IPS-15b (cell line): Measurements from ENCODE around the gene ADPRHL1.
"Not testable (repeated sequence)": the region's sequence is repeated elsewhere in the genome, so short reads cannot be mapped to it uniquely, and the experiment has no call there.

Experiments used
- H3K27me3 ChIP-seq: one replicate; pipeline ENCODE4 v1.6.1; 2013; ENCODE audit warnings: low read length; ENCODE audit not compliant: control insufficient read depth, insufficient read depth
- H3K36me3 ChIP-seq: one replicate; pipeline ENCODE4 v1.6.1; 2013; ENCODE audit warnings: low read length; ENCODE audit not compliant: control insufficient read depth, insufficient read depth
- H3K4me1 ChIP-seq: one replicate; pipeline ENCODE4 v1.6.1; 2013; ENCODE audit warnings: mild to moderate bottlenecking, low read length; ENCODE audit not compliant: control insufficient read depth, insufficient read depth
- H3K4me3 ChIP-seq: one replicate; pipeline ENCODE4 v1.5.1; 2013; ENCODE audit warnings: low read depth, low read length
- H3K9ac ChIP-seq: one replicate; pipeline ENCODE4 v1.6.1; 2013; ENCODE audit warnings: low read depth, mild to moderate bottlenecking, low read length
- H3K9me3 ChIP-seq: one replicate; pipeline ENCODE4 v1.6.1; 2013; ENCODE audit warnings: mild to moderate bottlenecking, low read length; ENCODE audit not compliant: control insufficient read depth, insufficient read depth

The ADPRHL1 gene

DNA sequence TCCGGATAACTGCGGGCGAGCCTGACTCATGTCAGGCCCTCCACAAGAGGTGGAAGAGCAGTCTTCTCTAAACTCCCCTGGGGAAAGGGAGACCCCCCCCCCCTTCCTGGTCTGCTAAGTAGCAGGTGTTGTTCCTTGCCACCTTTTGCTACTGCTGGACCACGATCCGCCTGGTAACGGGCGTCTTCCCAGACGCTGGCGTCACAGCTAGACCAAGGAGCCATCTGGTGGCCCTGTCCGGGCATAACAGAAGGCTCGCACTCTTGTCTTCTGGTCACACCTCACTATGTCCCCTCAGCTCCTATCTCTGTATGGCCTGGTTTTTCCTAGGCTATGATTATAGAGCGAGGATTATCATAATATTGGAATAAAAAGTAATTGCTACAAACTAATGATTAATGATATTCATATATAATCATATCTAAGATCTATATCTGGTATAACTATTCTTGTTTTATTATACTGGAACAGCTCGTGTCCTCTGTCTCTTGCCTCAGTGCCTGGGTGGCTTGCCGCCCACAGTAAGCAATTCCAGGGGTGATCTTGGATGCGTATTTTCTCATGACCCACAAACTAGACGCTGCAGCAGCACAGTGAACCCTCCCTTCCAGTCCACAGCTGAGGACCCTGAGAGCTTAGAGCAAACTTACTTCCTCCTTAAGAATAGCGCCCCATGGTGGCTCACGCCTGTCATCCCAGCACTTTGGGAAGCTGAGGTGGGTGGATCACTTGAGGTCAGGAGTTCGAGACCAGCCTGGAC lies 2.2 kb downstream of the ADPRHL1 start:
- H3K27me3 ChIP-seq, H3K9me3 ChIP-seq, H3K9ac ChIP-seq, H3K4me1 ChIP-seq, H3K4me3 ChIP-seq: not testable (repeated sequence)
- peaks cover 14% of the 10 kb centered on the region for H3K36me3 ChIP-seq

DNA sequence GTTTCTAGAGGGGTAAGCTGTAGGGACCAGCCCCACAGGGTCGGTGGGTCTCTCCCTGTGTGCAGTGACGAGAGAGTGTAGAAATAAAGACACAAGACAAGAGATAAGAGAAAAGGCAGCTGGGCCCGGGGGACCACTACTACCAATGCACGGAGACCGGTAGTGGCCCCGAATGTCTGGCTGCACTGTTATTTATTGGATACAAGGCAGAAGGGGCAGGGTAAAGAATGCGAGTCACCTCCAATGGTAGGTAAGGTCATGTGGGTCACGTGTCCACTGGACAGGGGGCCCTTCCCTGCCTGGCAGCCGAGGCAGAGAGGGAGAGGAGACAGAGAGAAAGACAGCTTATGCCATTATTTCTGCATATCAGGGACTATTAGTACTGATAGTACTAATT lies 2.9 kb downstream of the ADPRHL1 start:
- H3K4me3 ChIP-seq, H3K9ac ChIP-seq, H3K27me3 ChIP-seq, H3K4me1 ChIP-seq, H3K9me3 ChIP-seq: not testable (repeated sequence)
- peaks cover 12% of the 10 kb centered on the region for H3K36me3 ChIP-seq

DNA sequence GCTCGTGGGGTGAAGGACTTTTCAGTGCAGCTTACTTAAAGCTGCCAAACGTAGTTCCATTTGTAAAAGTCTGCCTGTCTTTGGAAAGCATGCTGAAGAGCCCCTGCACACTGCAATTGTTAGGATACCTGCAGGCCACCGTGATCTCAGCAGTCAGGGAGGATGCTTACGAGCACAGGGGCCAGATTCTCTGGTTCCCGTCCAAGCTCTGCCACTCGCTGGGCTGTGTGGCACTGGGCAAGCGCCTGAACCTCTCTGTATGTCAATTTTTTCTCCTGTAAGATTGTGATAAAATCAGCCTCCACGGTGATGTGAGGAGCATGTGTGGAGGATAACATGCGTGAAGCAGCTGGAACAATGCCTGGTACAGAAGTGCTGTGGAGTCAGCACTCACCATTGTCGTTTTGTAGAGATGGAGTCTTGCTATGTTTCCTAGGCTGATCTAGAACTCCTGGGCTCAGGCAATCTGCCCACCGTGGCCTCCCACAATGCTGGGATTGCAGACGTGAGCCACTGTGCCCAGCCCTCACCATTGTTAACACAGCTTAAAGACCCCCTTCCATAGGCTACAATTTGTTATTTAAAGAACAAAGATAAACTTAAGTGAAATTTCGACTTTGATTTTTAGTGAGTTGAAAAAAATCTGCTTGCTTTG lies 3.5 kb downstream of the ADPRHL1 start:
- H3K9ac ChIP-seq: no peak overlapping the region

DNA sequence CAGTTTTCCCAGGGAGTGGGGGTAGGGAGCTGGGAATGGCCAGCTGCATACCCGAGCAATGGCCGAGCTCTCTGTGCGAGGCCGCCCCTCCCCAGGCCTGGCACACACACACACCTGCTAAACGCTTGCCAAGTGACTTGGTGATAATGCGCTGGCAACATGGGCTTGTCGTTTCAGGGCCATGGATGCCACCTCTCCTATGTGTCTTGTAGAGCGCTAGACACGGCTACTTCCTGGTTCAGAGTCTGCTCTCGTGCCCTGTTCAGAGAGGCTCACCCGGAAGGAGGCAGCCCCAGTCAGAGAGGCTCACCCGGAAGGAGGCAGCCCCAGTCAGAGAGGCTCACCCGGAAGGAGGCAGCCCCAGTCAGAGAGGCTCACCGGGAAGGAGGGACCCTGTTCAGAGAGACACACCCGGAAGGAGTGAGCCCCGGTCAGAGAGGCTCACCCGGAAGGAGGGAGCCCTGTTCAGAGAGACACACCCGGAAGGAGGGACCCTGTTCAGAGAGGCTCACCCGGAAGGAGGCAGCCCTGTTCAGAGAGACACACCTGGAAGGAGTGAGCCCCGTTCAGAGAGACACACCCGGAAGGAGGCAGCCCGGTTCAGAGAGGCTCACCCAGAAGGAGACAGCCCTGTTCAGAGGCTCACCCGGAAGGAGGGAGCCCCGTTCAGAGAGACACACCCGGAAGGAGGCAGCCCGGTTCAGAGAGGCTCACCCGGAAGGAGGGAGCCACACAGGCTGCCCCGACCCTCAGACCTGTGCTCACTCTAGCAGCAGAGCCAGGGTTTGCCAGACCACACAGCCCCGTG lies 4.2 kb downstream of the ADPRHL1 start:
- no peaks in the 10 kb centered on the region for H3K9me3 ChIP-seq
- peaks cover 2% of the 10 kb centered on the region for H3K4me1 ChIP-seq
- H3K9ac ChIP-seq: no peak overlapping the region
- H3K4me3 ChIP-seq: no peak overlapping the region
- H3K36me3 ChIP-seq: peaks cover 7% of the 10 kb centered on the region
- H3K27me3 ChIP-seq: no peaks in the 10 kb centered on the region

More for the DNA sequence above, 3.5 kb downstream of the ADPRHL1 start:
- Histone ChIP-seq H3K36me3 (peaks cover 7% of the 10 kb centered on the region), H3K9me3 (no peaks in the 10 kb centered on the region), H3K4me3 (no peak overlapping the region), H3K27me3 (no peaks in the 10 kb centered on the region), H3K4me1 (peaks cover 2% of the 10 kb centered on the region)

DNA sequence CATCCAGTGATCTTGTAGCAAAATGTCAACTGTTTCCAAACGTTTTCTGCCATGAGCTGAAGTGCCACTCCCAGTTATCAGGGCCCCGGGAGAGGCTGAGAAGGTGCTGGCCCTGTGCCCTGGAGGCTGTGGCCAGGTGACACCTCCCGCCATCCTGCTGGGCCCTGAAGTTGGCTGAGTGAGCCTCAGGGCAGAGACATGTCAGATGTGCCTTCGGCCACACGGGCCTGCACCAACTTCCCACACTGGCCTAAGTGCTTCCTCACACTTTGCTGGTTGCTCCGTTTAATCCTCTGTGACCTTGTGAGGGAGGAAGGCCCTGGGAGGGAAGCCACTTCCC lies 4.8 kb downstream of the ADPRHL1 start:
- Histone ChIP-seq H3K4me1 (peaks cover 2% of the 10 kb centered on the region), H3K4me3 (no peak overlapping the region), H3K9me3 (no peaks in the 10 kb centered on the region), H3K9ac (no peak overlapping the region), H3K27me3 (no peaks in the 10 kb centered on the region), H3K36me3 (peaks cover 7% of the 10 kb centered on the region)

DNA sequence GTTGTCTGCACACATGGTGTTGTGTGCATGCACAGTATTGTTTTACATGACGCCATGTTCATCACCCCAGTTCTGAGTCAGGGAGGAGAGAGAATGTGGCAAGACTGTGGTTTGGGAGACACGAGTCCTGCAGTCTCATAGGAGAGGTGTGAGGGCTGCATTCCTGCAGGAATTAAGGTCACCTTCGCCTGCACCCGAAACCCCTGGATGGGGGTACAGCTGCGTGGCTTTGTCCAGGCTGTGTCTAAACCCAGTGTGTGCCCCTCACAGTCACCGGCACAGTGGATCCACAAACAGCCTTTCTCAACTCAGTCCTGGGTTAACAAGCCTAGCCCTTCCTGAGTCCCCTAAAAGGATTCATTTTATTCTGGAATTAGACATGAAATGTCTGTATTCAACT lies 5.7 kb downstream of the ADPRHL1 start:
- Histone ChIP-seq H3K36me3 (peaks cover 2% of the 10 kb centered on the region), H3K27me3 (no peaks in the 10 kb centered on the region), H3K4me1 (peaks cover 2% of the 10 kb centered on the region), H3K4me3 (no peak overlapping the region), H3K9ac (no peak overlapping the region), H3K9me3 (no peaks in the 10 kb centered on the region)

DNA sequence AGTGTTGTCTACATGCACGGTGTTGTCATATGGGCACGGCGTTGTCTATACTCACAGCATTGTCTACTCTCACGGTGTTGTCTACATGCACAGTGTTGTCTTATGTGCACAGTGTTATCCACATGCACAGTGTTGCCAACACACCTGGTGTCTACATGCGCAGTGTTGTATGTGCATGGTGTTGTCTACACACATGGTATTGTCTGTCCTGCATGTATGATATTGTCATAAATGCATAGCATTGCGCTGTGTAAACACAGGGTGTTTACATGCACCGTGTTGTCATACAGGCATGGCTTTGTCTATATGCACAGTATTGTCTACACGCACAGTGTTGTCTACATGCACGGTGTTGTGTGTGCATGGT lies 6.8 kb downstream of the ADPRHL1 start:
- no peaks in the 10 kb centered on the region for H3K27me3 ChIP-seq
- H3K4me1 ChIP-seq: peaks cover 2% of the 10 kb centered on the region
- no peak overlapping the region for H3K4me3 ChIP-seq
- H3K9me3 ChIP-seq: no peaks in the 10 kb centered on the region
- peaks cover 2% of the 10 kb centered on the region for H3K36me3 ChIP-seq
- no peak overlapping the region for H3K9ac ChIP-seq

DNA sequence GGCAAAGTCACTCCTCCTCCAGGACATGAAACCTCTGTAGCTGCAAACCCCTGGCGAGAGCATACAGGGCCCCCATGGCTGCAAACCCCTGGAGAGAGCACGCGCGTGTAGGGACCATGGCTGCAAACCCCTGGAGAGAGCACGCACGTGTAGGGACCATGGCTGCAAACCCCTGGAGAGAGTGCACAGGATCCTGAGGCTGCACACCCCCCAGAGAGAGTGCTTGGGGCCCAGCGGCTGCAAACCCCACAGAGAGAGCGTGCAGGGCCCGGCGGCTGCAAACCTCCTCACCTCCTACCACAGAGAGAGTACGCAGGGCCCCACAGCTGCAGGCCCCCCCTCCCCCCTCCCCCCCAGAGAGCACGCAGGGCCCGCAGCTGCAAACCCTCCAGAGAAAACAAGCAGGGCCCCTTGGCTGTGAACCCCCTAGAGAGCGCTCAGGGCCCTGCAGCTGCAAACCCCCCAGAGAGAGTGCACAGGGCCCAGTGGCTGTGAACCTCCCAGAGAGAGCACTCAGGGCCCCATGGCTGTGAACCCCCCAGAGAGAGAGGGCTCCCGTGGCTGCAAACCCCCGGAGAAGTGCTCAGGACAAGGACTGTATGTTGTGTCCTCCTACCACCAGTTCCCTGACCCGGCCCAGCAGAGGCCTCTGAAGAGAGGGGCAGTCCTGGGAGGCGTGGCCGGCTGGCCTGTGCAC lies 7.3 kb downstream of the ADPRHL1 start:
- H3K27me3 ChIP-seq: no peaks in the 10 kb centered on the region
- no peak overlapping the region for H3K9ac ChIP-seq
- no peak overlapping the region for H3K4me3 ChIP-seq
- peaks cover 2% of the 10 kb centered on the region for H3K4me1 ChIP-seq
- no peaks in the 10 kb centered on the region for H3K9me3 ChIP-seq
- peaks cover 2% of the 10 kb centered on the region for H3K36me3 ChIP-seq

DNA sequence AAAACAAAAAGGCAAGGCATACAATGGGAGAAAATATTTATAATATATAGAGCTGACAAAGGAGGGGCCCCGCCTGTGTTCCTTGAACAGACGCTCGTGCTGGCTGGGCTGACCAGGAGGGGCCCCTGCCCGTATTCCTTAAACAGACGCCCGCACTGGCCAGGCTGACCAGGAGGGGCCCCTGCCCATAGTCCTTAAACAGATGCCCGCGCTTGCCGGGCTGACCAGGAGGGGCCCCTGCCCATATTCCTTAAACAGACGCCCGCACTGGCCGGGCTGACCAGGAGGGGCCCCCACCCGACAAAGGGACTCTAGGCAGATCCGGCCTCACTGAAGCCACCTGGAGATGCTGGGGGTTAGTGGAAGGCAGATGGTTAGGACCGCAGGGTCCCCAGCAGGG lies 9.3 kb downstream of the ADPRHL1 start:
- Histone ChIP-seq H3K36me3 (peaks cover 2% of the 10 kb centered on the region), H3K9me3 (no peaks in the 10 kb centered on the region), H3K9ac (no peak overlapping the region), H3K4me3 (no peak overlapping the region), H3K4me1 (peaks cover 2% of the 10 kb centered on the region), H3K27me3 (no peaks in the 10 kb centered on the region)

DNA sequence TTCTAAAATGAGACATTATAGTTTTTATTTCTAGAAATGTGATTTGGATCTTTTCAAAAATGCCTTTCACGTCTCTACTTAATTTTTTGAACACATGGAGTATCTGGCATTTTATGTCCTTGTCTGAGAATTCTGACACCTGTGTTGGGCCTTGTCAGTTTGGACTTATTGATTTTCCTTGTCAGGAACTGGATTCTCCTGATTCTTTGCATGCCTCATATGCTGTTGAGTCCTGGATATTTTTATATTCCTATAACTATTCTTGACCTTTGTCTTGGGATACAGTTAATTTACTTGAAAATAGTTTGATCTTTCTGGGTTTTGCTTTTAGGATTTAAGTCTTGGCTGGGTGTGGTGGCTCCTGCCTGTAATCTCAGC lies 10.3 kb downstream of the ADPRHL1 start:
- Histone ChIP-seq H3K4me1 (peaks cover 2% of the 10 kb centered on the region), H3K36me3 (peaks cover 2% of the 10 kb centered on the region), H3K4me3 (no peak overlapping the region), H3K9me3 (no peaks in the 10 kb centered on the region), H3K9ac (no peak overlapping the region), H3K27me3 (no peaks in the 10 kb centered on the region)

DNA sequence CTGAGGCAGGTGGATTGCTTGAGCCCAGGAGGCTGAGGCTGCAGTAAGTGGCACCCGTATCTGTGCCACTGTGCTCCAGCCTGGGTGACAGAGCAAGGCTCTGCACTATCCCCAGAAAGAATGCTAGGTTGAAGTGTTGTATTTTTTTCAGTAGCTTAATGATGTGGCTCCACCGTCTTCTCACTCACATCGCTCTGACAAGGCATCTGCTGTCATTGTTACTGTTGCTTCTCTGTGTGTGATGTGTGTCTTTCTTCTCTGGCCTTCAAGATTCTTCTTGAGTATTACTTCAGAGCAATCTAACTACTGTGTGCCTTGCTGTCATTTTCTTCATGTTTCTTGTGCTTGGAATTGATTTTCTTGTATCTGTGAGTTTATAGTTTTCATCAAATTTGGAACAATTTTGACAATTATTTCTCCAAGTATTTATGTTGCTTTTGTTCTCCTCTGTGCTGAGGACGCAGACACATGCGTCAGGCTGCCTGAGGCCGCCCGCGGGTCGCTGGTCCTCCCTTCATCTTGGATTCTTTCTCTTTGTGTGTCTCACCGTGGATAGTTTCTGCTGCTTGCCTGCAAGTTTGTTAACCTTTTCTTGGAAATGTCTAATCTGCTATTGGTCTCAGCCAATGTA lies 10.8 kb downstream of the ADPRHL1 start:
- Histone ChIP-seq H3K4me1 (peaks cover 2% of the 10 kb centered on the region), H3K27me3 (no peaks in the 10 kb centered on the region), H3K4me3 (no peak overlapping the region), H3K9me3 (no peaks in the 10 kb centered on the region), H3K9ac (no peak overlapping the region), H3K36me3 (peaks cover 2% of the 10 kb centered on the region)
